Effector memory CD8-positive, alpha-beta T cell (primary cell): Measurements from ENCODE around the gene POU2AF1.
A peak's percentile ranks its signal among the peaks of the same experiment; 100 is the strongest.
"Not testable (repeated sequence)": the region's sequence is repeated elsewhere in the genome, so short reads cannot be mapped to it uniquely, and the experiment has no call there.

ENCODE experiments used
- ATAC-seq: fragments of 150-1000 bp; cut with Tn5 transposase; replicated peaks from 2 replicates; pipeline ENCODE4 v1.10.0; 2021; ENCODE audit warnings: mild to moderate bottlenecking, moderate library complexity
- DNase-seq, 3 experiments: peaks; one replicate each; pipeline ENCODE4 v3.0.0; 2021
- H3K27ac Mint-ChIP-seq, 2 donors: one replicate each; pipeline ENCODE4 v1.8.0; 2022; ENCODE audit warnings: mild to moderate bottlenecking in 2 of 2, mixed read lengths in 2 of 2, moderate library complexity in 2 of 2
- H3K27me3 Mint-ChIP-seq, 2 donors: one replicate each; pipeline ENCODE4 v1.8.0; 2022; ENCODE audit warnings: mixed read lengths in 2 of 2
- H3K36me3 Mint-ChIP-seq: one replicate; pipeline ENCODE4 v1.8.0; 2022; ENCODE audit warnings: mild to moderate bottlenecking, moderate library complexity, mixed read lengths; ENCODE audit not compliant: insufficient read depth
- H3K4me1 Mint-ChIP-seq, 2 donors: one replicate each; pipeline ENCODE4 v1.8.0; 2022; ENCODE audit warnings: low read depth in 2 of 2, mixed read lengths in 2 of 2
- H3K4me3 Mint-ChIP-seq, 2 donors: one replicate each; pipeline ENCODE4 v1.8.0; 2022; ENCODE audit warnings: mild to moderate bottlenecking in 2 of 2, mixed read lengths in 2 of 2, moderate library complexity in 2 of 2
- H3K9me3 Mint-ChIP-seq, 2 donors: one replicate each; pipeline ENCODE4 v1.8.0; 2022; ENCODE audit warnings: mixed read lengths in 2 of 2

POU2AF1 gene

DNA sequence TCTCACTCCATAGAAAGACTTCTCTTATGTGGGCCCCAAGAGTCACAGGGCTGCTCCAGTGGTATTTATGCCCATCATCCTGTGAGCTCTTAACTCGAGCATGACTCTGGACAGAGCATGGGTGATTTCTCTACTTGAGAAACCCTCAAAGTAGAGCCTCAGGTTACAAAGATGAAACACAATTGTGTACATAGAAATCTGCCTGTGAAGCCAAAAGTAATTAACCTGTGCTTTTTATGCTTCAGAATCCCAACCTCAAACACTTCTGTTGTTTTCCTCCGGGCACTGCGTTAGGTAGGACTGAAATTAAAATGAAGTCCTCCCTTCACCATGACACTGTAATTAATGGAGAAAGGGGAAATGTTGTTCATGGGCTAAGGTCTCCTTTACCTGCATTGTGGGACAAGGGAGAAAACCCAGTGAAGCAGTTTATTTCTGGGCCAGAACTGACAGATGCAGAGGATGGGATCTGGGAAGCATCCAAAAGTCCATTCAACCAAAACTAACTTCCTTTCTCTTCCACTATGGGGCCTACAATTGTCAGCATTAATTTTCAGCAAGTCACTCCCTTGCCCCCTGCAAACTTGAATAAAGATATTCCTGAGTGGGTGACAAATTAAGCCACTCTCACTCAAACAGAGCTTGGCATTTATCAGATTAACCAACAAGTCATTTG is 24.1 kb upstream of the POU2AF1 start:
- Mint-ChIP-seq H3K27ac (no peak overlapping the region), H3K4me3 (no peak overlapping the region), H3K27me3 (peaks cover 12 to 17% of the 10 kb centered on the region in 2 donors), H3K9me3 (no peaks in the 10 kb centered on the region), H3K4me1 (no peaks in the 10 kb centered on the region), H3K36me3 (no peaks in the 10 kb centered on the region)
- DNase-seq, result no peak
- no peak for ATAC-seq

DNA sequence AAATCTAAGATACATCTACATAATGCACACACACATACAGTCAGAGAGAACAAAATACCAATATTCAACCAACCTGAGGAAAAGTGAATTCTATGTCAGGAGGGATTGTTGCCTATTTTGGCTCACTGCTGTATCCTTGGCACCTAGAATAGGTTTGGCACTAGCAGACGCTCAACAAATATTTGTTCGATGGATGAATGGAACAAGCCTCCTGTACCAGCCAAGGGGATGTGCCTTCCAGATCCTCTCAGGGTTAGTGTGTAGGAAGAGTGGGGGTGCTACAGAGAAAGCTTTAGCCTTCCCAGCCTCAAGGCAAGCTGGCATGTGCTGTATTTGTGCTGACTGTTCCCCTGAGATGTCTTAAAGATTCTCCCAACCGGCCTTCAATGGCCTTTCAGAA is 23.3 kb upstream of the POU2AF1 start:
- Mint-ChIP-seq H3K4me1 (no peaks in the 10 kb centered on the region), H3K9me3 (no peaks in the 10 kb centered on the region), H3K27ac (no peak overlapping the region), H3K27me3 (peaks cover 14 to 17% of the 10 kb centered on the region in 2 donors), H3K36me3 (no peaks in the 10 kb centered on the region), H3K4me3 (no peak overlapping the region)
- DNase-seq (no peak), ATAC-seq (no peak)

DNA sequence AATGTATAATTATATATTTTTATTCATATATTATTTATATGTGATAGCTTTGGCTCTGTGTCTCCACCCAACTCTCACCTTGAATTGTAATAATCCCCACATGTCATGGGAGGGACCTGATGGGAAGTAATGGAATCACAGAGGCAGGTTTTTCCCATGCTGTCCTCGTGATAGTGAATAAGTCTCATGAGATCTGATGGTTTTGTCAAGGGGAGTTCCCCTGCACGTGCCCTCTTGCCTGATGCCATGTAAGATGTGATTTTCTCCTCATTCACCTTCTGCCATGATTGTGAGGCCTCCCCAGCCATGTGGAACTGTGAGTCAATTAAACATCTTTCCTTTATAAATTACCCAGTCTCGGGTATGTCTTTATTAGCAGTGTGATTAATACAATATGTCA is 22.9 kb upstream of the POU2AF1 start:
- ATAC-seq, DNase-seq, H3K4me1 Mint-ChIP-seq, H3K4me3 Mint-ChIP-seq, H3K27ac Mint-ChIP-seq, H3K9me3 Mint-ChIP-seq, H3K36me3 Mint-ChIP-seq: not testable (repeated sequence)
- H3K27me3 Mint-ChIP-seq, result peaks cover 16 to 17% of the 10 kb centered on the region in 2 donors

DNA sequence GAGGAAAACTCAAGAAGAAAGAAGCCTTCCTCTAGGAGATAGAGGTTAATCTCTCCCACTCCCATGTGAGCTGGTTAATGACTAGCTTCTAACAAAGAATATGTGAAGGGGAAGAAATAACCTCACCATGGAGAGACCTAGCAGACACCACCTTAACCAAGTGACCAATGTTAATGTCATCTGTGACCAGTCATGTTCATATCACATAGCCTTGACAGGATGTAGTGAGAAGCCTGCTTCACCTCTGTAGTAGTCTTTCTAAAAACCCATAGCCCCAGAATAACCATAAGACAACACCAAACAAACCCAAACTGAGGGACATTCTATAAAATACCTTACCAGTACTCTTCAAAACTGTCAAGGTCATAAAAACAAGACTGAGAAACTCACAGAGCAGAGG is 21.5 kb upstream of the POU2AF1 start:
- Mint-ChIP-seq H3K9me3 (no peaks in the 10 kb centered on the region), H3K4me3 (no peak overlapping the region), H3K4me1 (no peaks in the 10 kb centered on the region), H3K27ac (no peak overlapping the region), H3K27me3 (peaks cover 16 to 28% of the 10 kb centered on the region in 2 donors), H3K36me3 (no peaks in the 10 kb centered on the region)
- DNase-seq, result no peak
- ATAC-seq, result no peak

DNA sequence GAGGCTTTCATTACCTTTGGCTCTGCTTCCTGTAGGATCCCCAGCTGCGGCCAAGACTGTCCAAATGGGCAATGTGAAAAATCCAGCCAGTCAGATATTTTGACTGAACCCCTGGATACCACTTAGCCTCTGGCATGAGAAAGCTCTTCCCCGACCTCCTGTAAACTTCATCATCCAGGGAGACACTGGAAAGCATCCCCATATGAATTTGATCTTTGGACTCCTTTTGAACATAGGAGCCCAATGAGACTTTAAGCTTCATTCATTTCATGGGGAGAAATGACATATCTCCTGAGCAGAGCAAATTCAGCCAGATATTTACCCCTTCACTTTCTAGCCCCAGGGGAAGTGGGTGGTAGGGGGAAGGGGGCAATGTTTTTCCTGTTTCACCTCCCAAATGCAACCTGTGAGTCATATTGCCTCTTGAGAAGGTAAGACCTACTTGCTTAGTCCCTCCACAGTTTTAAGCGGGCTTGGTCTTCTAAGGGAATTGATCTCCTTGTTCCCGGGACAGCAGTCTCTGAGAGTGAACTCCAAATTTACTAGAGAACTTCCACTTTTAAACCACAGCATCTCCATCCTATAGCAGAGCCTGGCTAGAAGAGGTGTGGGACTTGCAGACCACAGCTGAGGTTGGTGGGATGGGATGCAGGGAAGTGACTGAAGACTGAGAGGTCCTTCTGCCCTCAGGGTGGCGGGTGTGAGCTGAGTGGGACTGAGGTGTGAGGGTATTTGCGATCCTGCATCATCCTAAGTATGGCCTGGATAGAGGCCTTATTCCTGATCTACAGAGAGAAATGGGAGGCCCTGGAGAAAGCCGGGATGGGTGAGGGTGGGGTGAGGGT is 20.3 kb upstream of the POU2AF1 start:
- Mint-ChIP-seq H3K27me3 (peaks cover 20 to 39% of the 10 kb centered on the region in 2 donors), H3K27ac (no peak overlapping the region), H3K4me1 (no peaks in the 10 kb centered on the region), H3K4me3 (no peak overlapping the region), H3K9me3 (no peaks in the 10 kb centered on the region), H3K36me3 (no peaks in the 10 kb centered on the region)
- DNase-seq (no peak), ATAC-seq (no peak)

DNA sequence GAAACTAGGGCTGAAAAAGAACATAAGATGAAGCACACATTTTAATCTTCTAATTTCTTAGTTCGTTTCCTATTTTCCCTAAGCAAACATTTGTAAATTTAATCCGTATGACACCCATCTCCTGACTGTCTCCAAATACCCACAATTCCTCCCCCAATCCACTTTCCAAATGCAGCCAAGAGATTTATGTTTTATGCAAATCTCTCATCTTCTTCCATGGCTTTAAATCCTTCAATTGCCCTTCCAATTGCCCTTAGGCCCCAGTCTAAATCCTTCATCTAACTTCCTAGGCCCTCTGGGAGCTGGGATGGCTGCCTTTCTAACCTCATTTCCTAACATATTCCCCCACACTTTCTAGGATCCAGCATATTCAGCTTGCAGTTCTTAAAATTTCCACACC is 18.0 kb upstream of the POU2AF1 start:
- H3K4me1 Mint-ChIP-seq, result no peaks in the 10 kb centered on the region
- H3K4me3 Mint-ChIP-seq, result no peak overlapping the region
- DNase-seq (no peak), ATAC-seq (no peak)
- no peaks in the 10 kb centered on the region for H3K9me3 Mint-ChIP-seq
- H3K27me3 Mint-ChIP-seq, result peaks cover 22 to 42% of the 10 kb centered on the region in 2 donors
- H3K27ac Mint-ChIP-seq, result peak overlapping the region in 1 of 2 donors; percentile 1
- no peaks in the 10 kb centered on the region for H3K36me3 Mint-ChIP-seq

DNA sequence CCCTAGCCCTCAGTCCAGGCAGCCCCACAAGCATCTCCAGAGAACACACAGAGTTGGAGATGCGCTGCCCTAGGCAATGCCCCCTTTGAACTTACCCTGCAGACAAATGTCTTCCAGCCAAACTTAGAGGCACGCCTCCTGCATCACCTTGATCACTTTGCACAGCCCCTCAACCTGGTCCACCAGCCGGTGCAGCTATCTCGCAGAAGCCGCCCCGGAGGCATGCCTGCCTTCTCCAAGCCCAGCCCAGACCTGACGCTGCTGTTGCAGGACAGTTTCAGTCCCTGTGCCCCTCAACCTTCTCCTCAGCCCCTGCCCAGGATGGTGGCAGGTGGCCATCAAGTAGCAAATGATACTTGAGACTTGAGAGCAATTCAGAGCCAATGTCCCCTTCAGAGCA is 16.7 kb upstream of the POU2AF1 start:
- no peaks in the 10 kb centered on the region for H3K4me1 Mint-ChIP-seq
- H3K4me3 Mint-ChIP-seq, result no peak overlapping the region
- H3K27ac Mint-ChIP-seq, result no peak overlapping the region
- ATAC-seq, result no peak
- no peaks in the 10 kb centered on the region for H3K9me3 Mint-ChIP-seq
- peaks cover 22 to 50% of the 10 kb centered on the region in 2 donors for H3K27me3 Mint-ChIP-seq
- no peak for DNase-seq
- H3K36me3 Mint-ChIP-seq, result no peaks in the 10 kb centered on the region

DNA sequence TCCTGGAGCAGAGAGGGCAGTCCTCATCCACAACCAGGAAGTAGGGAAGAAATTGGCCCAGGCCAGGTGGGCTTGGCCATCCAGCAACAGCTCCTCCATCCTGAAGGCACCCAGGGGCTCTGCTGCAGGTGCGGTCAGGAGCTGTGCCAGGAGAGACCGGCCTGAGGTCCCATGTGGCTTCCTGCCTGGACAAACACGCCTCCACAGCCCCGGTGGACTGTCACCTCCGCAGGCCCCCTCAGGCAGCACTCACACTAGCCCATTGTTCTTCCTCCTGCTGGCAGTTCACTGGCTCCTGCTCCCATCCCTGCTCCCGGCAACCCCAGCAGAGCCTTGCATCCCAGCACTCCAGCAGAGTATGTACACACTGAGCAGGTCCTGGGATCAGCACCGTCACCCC is 16.0 kb upstream of the POU2AF1 start:
- no peak overlapping the region for H3K27ac Mint-ChIP-seq

DNA sequence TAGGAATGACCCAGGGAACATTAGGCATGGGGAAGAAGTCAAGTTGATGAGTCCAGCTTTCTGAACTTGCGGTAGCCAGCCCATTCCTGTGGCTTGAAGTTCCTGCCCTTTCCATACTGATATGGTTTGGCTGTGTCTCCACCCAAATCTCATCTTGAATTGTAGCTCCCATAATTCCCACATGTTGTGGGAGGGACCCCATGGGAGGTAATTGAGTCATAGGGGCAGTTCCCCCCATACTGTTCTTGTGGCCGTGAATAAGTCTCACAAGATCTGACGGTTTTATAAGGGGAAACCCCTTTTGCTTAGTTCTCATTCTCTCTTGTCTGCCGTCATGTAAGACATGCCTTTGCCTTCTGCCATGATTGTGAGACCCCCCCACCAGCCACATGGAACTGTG is 15.1 kb upstream of the POU2AF1 start:
- H3K27ac Mint-ChIP-seq, H3K9me3 Mint-ChIP-seq: not testable (repeated sequence)

More for the DNA sequence above, 16.0 kb upstream of the POU2AF1 start:
- Mint-ChIP-seq H3K27me3 (peaks cover 26 to 45% of the 10 kb centered on the region in 2 donors), H3K4me3 (no peak overlapping the region), H3K4me1 (no peaks in the 10 kb centered on the region), H3K36me3 (no peaks in the 10 kb centered on the region), H3K9me3 (no peaks in the 10 kb centered on the region)
- DNase-seq, result no peak
- ATAC-seq, result no peak

DNA sequence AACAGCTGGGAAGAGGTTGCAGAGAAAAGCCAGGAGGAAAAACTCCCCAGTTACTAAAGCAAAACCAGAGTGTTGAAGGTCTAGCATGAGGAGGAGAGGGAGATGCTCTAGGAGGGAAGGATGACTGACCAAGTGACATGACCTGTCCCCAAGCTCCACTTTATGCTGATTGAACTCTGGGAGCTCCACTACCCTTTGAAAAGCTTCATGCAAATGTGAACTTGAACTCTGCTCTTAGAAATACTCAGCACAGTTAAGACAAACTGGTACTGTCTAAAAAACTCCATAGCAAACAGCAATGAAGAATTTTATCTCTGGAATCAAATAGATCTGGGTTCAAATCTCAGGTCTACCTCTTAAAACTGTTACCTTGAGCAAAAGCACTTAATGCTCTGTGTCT is 14.5 kb upstream of the POU2AF1 start:
- H3K27ac Mint-ChIP-seq, result no peak overlapping the region
- no peak for DNase-seq
- no peaks in the 10 kb centered on the region for H3K9me3 Mint-ChIP-seq
- H3K27me3 Mint-ChIP-seq, result peaks cover 22 to 39% of the 10 kb centered on the region in 2 donors
- H3K4me3 Mint-ChIP-seq, result no peak overlapping the region
- no peaks in the 10 kb centered on the region for H3K36me3 Mint-ChIP-seq
- no peak for ATAC-seq
- no peaks in the 10 kb centered on the region for H3K4me1 Mint-ChIP-seq

More for the DNA sequence above, 15.1 kb upstream of the POU2AF1 start:
- DNase-seq, H3K4me1 Mint-ChIP-seq, H3K4me3 Mint-ChIP-seq, H3K36me3 Mint-ChIP-seq, ATAC-seq: not testable (repeated sequence)
- peaks cover 21 to 36% of the 10 kb centered on the region in 2 donors for H3K27me3 Mint-ChIP-seq

DNA sequence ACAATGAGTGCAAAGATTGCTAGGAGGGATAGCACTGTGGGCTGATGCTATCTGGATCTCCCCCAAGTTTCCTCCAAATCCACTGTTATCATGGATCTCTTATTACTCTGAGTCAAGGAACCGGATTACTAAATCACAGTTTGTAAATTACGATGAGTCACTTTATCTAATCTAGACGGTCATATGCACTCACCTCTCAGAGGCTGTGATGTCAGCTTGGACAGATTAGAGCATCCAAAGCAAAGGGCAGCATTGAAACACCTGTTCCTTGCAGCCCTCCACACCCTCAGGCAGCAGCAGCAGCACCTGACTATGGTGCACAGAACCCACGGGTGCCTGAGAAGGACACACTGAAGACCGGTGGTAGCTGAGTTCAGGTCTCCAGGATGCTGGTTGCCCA is 14.0 kb upstream of the POU2AF1 start:
- DNase-seq (no peak), ATAC-seq (no peak)
- no peak overlapping the region for H3K27ac Mint-ChIP-seq
- no peaks in the 10 kb centered on the region for H3K9me3 Mint-ChIP-seq
- H3K27me3 Mint-ChIP-seq, result peaks cover 27 to 44% of the 10 kb centered on the region in 2 donors
- H3K4me1 Mint-ChIP-seq, result no peaks in the 10 kb centered on the region
- no peaks in the 10 kb centered on the region for H3K36me3 Mint-ChIP-seq
- no peak overlapping the region for H3K4me3 Mint-ChIP-seq

DNA sequence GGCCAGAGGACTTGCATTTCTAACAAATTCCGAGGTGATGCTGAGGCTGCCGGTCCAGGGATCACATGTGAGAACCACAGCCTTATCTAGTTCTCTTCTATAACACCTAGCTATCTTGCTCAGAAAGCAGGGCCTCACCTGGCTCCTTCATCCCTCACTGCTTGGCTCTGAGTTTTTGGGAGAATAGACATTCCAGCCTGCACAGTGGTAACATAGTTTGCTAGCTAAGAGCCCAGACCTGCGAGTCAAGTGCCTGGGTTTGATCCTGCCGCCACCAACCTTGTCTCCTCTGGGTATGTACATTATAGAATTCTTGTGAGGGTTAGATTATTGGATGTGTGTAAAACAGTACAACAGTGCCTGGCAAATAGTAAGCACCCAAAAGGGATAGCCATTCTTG is 13.5 kb upstream of the POU2AF1 start:
- no peaks in the 10 kb centered on the region for H3K4me1 Mint-ChIP-seq
- DNase-seq, result no peak
- H3K27ac Mint-ChIP-seq, result no peak overlapping the region
- H3K4me3 Mint-ChIP-seq, result no peak overlapping the region
- no peaks in the 10 kb centered on the region for H3K36me3 Mint-ChIP-seq
- no peaks in the 10 kb centered on the region for H3K9me3 Mint-ChIP-seq
- no peak for ATAC-seq
- peaks cover 28 to 46% of the 10 kb centered on the region in 2 donors for H3K27me3 Mint-ChIP-seq

DNA sequence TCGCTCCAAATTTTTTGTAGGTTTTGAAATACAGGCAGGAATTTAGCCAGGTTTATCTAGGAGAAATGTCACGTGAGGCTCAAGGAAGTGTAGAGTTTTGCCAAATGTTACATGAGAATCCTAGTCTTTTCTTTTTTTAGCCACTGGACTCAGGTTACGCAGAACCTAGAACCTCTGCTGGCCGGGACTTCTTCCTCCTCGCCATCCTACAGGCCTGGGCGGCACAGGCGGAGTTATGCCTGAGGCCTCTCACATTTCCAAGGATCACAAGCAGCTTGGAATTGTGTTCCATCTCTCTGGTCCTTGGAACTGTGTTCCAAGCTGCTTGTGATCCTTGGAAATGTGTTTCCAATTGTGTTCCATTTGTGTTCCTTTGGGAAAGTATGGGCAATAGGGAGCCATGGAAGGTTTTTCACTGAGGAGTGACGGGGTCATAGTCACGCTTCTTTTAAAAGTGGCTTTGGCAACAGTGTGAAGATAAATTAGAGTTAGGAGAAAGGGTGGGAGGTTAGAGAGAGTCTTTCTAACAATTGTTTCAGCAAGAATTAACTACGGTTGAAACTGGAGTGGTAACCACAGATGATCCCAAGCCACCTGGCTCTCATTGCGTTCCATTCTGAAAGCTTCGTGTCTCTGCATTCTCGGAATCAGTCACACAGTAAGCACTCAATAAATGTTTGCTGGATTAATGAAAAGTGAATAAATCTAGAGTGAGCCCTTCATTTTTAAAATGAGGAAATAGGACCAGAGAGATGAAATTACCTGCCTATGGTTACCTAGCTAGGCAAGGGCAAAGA is 12.5 kb upstream of the POU2AF1 start:
- Mint-ChIP-seq H3K27me3 (peaks cover 24 to 44% of the 10 kb centered on the region in 2 donors), H3K4me3 (no peak overlapping the region), H3K27ac (no peak overlapping the region), H3K4me1 (no peaks in the 10 kb centered on the region), H3K36me3 (no peaks in the 10 kb centered on the region), H3K9me3 (no peaks in the 10 kb centered on the region)
- DNase-seq (no peak), ATAC-seq (no peak)
